K562 (cell line): Measurements from ENCODE around the gene RIPOR1. TPM values are rescaled to one million over a fixed set of nuclear protein-coding genes. Genes with fewer than 3 reads are reported as not detected.

ENCODE experiments used
- ATAC-seq: fragments of 200-7000 bp; cut with Tn5 transposase; 3 replicates; pipeline ENCODE4 v1.9.1; 2020; ENCODE audit warnings: moderate library complexity
- BruUV-seq: library from RNA; stranded (reverse); fragments of 400-500 nt; replicated peaks from 2 replicates; lab custom pipeline; 2021; lab: Mats Ljungman, UMichigan
- CTCF ChIA-PET: fragments of 300-600 bp; formaldehyde crosslinking; extraction: SDS; loops from one replicate; lab custom pipeline; 2021; ENCODE audit warnings: low intra/inter-chr PET ratio; lab: Yijun Ruan, JAX
- POLR2A ChIA-PET: fragments of 300-600, 350-650 bp; sonication (Branson Sonifier 250); formaldehyde crosslinking; extraction: SDS; loops from one replicate; lab custom pipeline; 2021; ENCODE audit warnings: antibody characterized with exemption, inconsistent platforms; lab: Yijun Ruan, JAX
- DNase-seq, 4 experiments: peaks; one replicate each; pipeline versions ENCODE4 v3.0.0 to v3.0.0-alpha.2; 2011 to 2018; ENCODE audit warnings: low spot score in 3 of 4, mixed read lengths in 3 of 4; ENCODE audit errors: extremely low read depth in 1 of 4
- FAIRE-seq: peaks from 2 replicates; lab custom pipeline; 2011; peaks lifted over from hg19 to GRCh38; lab: Jason Lieb, UNC
- H2AFZ ChIP-seq: 2 replicates; pipeline ENCODE4 v1.6.0; 2011; ENCODE audit warnings: low read depth, low read length, control low read depth, inconsistent platforms
- H3K27ac ChIP-seq: fragments of 200-600 bp; 3 replicates; pipeline ENCODE4 v1.8.0; 2011; ENCODE audit warnings: low read depth, mild to moderate bottlenecking, control low read depth, inconsistent platforms, low read length, moderate library complexity, mixed read lengths; ENCODE audit errors: extremely low read depth
- H3K27me3 ChIP-seq, 2 experiments: fragments of 300-600 bp in 1 of 2; 2 replicates in 1 of 2; 3 replicates in 1 of 2; pipeline versions ENCODE4 v1.6.0 to v1.8.0; 2011; ENCODE audit warnings: inconsistent platforms in 2 of 2, low read length in 2 of 2, mild to moderate bottlenecking in 1 of 2, mixed read lengths in 1 of 2, moderate library complexity in 1 of 2; ENCODE audit not compliant: control insufficient read depth in 2 of 2, insufficient read depth in 2 of 2
- H3K36me3 ChIP-seq: fragments of 300-600 bp; 3 replicates; pipeline ENCODE4 v1.8.0; 2011; ENCODE audit warnings: mild to moderate bottlenecking, low read length, inconsistent platforms; ENCODE audit not compliant: control insufficient read depth, insufficient read depth
- H3K4me1 ChIP-seq, 2 experiments: fragments of 200-600 bp in 1 of 2; replicated peaks in 1 of 2; 2 replicates in 1 of 2; 3 replicates in 1 of 2; pipeline versions ENCODE4 v1.5.1 to v1.8.0; 2011; ENCODE audit warnings: inconsistent platforms in 2 of 2, low read length in 2 of 2, mild to moderate bottlenecking in 1 of 2, mixed read lengths in 1 of 2, moderate library complexity in 1 of 2; ENCODE audit not compliant: control insufficient read depth in 2 of 2, insufficient read depth in 2 of 2
- H3K4me2 ChIP-seq: 2 replicates; pipeline ENCODE4 v1.6.1; 2011; ENCODE audit warnings: low read length, control low read depth, inconsistent platforms, mixed read lengths; ENCODE audit not compliant: insufficient read depth
- H3K4me3 ChIP-seq: fragments of 200-600 bp; sonication (generic), shearing (Covaris generic); 2 replicates; pipeline ENCODE4 v1.5.1; 2016; ENCODE audit warnings: control low read depth, inconsistent platforms
- H3K79me2 ChIP-seq: fragments of 200-600 bp; 3 replicates; pipeline ENCODE4 v1.8.0; 2011; ENCODE audit warnings: low read length, inconsistent platforms; ENCODE audit not compliant: control insufficient read depth, insufficient read depth
- H3K9ac ChIP-seq, 2 experiments: 2 replicates each; pipeline versions ENCODE4 v1.6.0 to v1.6.1; 2011; ENCODE audit warnings: low read depth in 2 of 2, low read length in 2 of 2, control low read depth in 1 of 2, inconsistent platforms in 1 of 2, mild to moderate bottlenecking in 1 of 2, mixed read lengths in 1 of 2; ENCODE audit not compliant: insufficient read depth in 1 of 2
- H3K9me1 ChIP-seq: one replicate; pipeline ENCODE4 v1.6.0; 2011; ENCODE audit warnings: inconsistent platforms, mild to moderate bottlenecking, low read length, moderate library complexity; ENCODE audit not compliant: control insufficient read depth, insufficient read depth
- H3K9me3 ChIP-seq: replicated peaks from 2 replicates; pipeline ENCODE4 v1.5.1; 2011; ENCODE audit warnings: low read depth, low read length, inconsistent platforms; ENCODE audit not compliant: control insufficient read depth, insufficient read depth
- H4K20me1 ChIP-seq: replicated peaks from 2 replicates; pipeline ENCODE4 v1.6.1; 2011; ENCODE audit warnings: low read length, inconsistent platforms, mixed read lengths; ENCODE audit not compliant: control insufficient read depth, insufficient read depth
- DNMT1 ChIP-seq: fragments of 450-650 bp; IDR thresholded peaks from 2 replicates; pipeline ENCODE4 v1.6.1; 2016; ENCODE audit warnings: antibody characterized with exemption, mild to moderate bottlenecking
- HDAC6 ChIP-seq: IDR thresholded peaks from 2 replicates; pipeline ENCODE4 v1.6.1; 2012; ENCODE audit warnings: low read depth, mild to moderate bottlenecking, control low read depth, inconsistent platforms, low read length, moderate library complexity
- POLR2AphosphoS2 ChIP-seq: IDR thresholded peaks from 2 replicates; pipeline ENCODE4 v1.6.1; 2012; ENCODE audit warnings: low read length, improper control_type of control experiment
- RFX5 ChIP-seq: IDR thresholded peaks from 2 replicates; pipeline ENCODE4 v1.6.1; 2011; ENCODE audit warnings: low read depth, mild to moderate bottlenecking, improper control_type of control experiment, low read length
- ZNF217 ChIP-seq: sonication (generic); formaldehyde crosslinking; IDR thresholded peaks from 2 replicates; pipeline ENCODE4 v1.8.0; 2022; ENCODE audit warnings: mild to moderate bottlenecking, missing genetic modification reagents
- ZNF79 ChIP-seq: fragments of 250-450 bp; sonication (Bioruptor Pico); IDR thresholded peaks from 2 replicates; pipeline ENCODE4 v1.4.0; 2020; ENCODE audit warnings: low read depth, mild to moderate bottlenecking, moderate library complexity
- in situ Hi-C: fragments of 300-500 bp; cut with MboI; formaldehyde crosslinking; loops from 4 replicates; pipeline ENCODE4 v1.15.0; 2018; ENCODE audit warnings: inconsistent platforms, mixed read lengths
- intact Hi-C: fragments of 100-400 bp; cut with micrococcal nuclease; formaldehyde crosslinking; loops from 2 replicates; pipeline ENCODE4 v1.14.2; 2022
- polyA plus RNA-seq, 8 experiments: library from polyadenylated mRNA; depleted of rRNA in 4 of 8; stranded (reverse) in 5 of 8; unstranded in 3 of 8; fragments of >200 nt; fragmentation: Nextera tagmentation in 2 of 8; fragmentation: Illumina TruSeq in 1 of 8; extraction: Ambion mirVana in 2 of 8; extraction: Trizol in 1 of 8; gene quantifications; 2 replicates each; pipeline versions ENCODE4 v1.2.1 to v1.2.3, GENCODE V29; 2011 to 2014; ENCODE audit warnings: inconsistent platforms in 1 of 8, missing spikeins in 1 of 8
- total RNA-seq, 7 experiments: library from RNA; depleted of rRNA in 6 of 7; stranded (reverse); fragments of >200 nt in 6 of 7; fragmentation: Illumina TruSeq in 2 of 7; extraction: Trizol in 2 of 7; gene quantifications; 2 replicates each; pipeline versions ENCODE4 v1.2.1 to v1.2.3, GENCODE V29; 2011 to 2021; ENCODE audit warnings: low replicate concordance in 1 of 7

RIPOR1 gene
- total and polyA plus RNA-seq, 9 of the 15 experiments (the other 6 are each of a cell fraction or from before 2014, with no cell fraction given), result 0.36 to 31.1 (median 3.0) TPM

DNA sequence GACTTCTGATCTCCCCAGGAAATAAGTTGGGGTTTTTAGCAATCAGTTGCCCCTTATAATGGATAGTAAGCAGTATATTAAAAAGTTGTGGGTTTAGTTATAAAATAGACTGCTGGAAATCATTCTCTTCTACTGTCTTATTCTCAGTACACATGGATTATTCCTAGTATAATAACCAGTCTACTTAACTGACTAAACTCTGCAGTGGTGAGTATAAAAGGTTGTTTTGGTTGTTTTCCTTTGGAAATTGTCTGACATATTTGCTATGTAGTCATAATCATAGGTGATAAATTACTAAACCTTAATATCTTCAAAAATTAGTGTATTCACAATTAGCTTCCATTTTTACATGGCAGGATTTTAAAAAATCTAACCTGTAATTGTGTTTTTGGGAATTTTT lies 65.1 kb downstream of the RIPOR1 start:
- Histone ChIP-seq H3K79me2 (peaks cover 48% of the 10 kb centered on the region), H3K4me1 (peaks cover 0 to 5% of the 10 kb centered on the region in 2 experiments; a peak in 1 of 5 replicates), H2AFZ (no peak overlapping the region), H3K27me3 (no peaks in the 10 kb centered on the region), H3K27ac (no peak overlapping the region), H3K9me1 (no peaks in the 10 kb centered on the region), H4K20me1 (peaks cover 1% of the 10 kb centered on the region; the same call in 1 of the 2 replicates), H3K9ac (no peak overlapping the region), H3K4me2 (no peak overlapping the region), H3K4me3 (no peak overlapping the region)
- ChIA-PET CTCF (no interaction called here), POLR2A (interaction anchor here (0.6 to 1.0 kb wide), 3 partner anchors 16 to 31 kb away, joined by 3 to 4 read pairs (median 4); partner anchors contain the start of gene CTCF)
- no TSS peak for BruUV-seq
- FAIRE-seq (no peak), DNase-seq (no peak), ATAC-seq (no peak)
- intact Hi-C loops, result no loop called here
- TF ChIP-seq DNMT1, result no peak
- TF ChIP-seq HDAC6, result no peak
- TF ChIP-seq RFX5, result no peak
- TF ChIP-seq POLR2AphosphoS2, result no peak
- TF ChIP-seq ZNF79 (CRISPR knock-in tag), result no peak
- no peak for TF ChIP-seq ZNF217 (CRISPR knock-in tag)
- TF ChIP-seq, all 486 proteins: peak for 0
- Histone ChIP-seq H3K9me3 (no peaks in the 10 kb centered on the region), H3K36me3 (peaks cover 22% of the 10 kb centered on the region)
- in situ Hi-C loops, result no loop called here
